ENCODE results near the gene PPFIBP1. TPM values are rescaled to one million over a fixed set of nuclear protein-coding genes. Genes with fewer than 3 reads are reported as not detected.

PPFIBP1 gene
- total RNA-seq, 4 donors from 2014 or later = 15.3 to 52.9 (median 39.8) TPM

DNA sequence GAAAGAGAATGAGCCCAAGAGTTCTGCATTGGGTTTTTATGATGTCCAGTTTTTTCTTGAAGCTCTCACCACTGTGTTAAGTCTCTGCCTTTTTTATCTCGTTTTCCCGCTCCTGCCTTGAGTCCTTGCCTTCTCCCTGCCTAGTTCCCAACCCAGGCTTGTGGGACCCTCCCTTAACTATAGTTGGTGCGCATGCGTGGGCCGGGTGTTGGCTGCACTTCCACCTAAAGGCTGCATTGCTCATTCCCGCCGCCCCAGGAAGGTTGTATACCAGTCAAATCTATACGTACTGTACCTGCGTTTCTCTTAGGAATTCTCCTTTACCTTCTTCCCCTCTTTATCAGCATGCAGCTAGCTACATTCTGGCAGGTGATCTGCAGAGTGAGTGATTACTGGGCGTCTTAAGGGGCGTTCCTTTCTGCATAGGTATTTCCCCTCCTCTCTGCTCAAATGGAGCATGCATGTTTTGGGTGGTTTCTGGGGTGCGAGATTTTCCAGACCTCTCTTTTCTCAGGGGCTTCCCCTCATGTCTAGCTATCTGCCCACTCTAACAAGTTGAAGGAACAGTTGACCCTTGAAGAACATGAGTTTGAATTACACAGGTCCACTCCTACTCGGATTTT lies 165.7 kb downstream of the PPFIBP1 start:
- no peak overlapping the region for H3K4me3 ChIP-seq
- WGBS, 2 donors (ENCODE audit: low coverage in 1 of 2) = 90 to 94% methylated on average over 13 of the region's 13 CpGs
- H3K36me3 ChIP-seq = peaks cover 0 to 60% (median 0%) of the 10 kb centered on the region in 4 donors
- in situ Hi-C loops (cut with MboI; ENCODE audit: low pct_ligation_motif_present in 1 of 4, low pct_unique_long_range_greater_than_20kb in 1 of 4, low sequenced_read_pairs in 3 of 4) = no loop called here
- TF ChIP-seq, protein P1, sequence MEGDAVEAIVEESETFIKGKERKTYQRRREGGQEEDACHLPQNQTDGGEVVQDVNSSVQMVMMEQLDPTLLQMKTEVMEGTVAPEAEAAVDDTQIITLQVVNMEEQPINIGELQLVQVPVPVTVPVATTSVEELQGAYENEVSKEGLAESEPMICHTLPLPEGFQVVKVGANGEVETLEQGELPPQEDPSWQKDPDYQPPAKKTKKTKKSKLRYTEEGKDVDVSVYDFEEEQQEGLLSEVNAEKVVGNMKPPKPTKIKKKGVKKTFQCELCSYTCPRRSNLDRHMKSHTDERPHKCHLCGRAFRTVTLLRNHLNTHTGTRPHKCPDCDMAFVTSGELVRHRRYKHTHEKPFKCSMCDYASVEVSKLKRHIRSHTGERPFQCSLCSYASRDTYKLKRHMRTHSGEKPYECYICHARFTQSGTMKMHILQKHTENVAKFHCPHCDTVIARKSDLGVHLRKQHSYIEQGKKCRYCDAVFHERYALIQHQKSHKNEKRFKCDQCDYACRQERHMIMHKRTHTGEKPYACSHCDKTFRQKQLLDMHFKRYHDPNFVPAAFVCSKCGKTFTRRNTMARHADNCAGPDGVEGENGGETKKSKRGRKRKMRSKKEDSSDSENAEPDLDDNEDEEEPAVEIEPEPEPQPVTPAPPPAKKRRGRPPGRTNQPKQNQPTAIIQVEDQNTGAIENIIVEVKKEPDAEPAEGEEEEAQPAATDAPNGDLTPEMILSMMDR (IDR thresholded peaks at IDR 0.05) = no peak
- no peak for TF ChIP-seq POLR2A (IDR thresholded peaks at IDR 0.05)
- TF ChIP-seq EP300 (IDR thresholded peaks at IDR 0.05; ENCODE audit: low read depth) = no peak
- TF ChIP-seq POLR2AphosphoS5 (IDR thresholded peaks at IDR 0.05) = no peak
- no peak for DNase-seq
- H3K9me3 ChIP-seq = no peaks in the 10 kb centered on the region
- intact Hi-C loops (cut with DNase I; ENCODE audit: low total_unique reads) = no loop called here
- peaks cover 0 to 25% (median 0%) of the 10 kb centered on the region in 4 donors for H3K4me1 ChIP-seq
- H3K27ac ChIP-seq = no peak overlapping the region
- no peaks in the 10 kb centered on the region for H3K27me3 ChIP-seq

DNA sequence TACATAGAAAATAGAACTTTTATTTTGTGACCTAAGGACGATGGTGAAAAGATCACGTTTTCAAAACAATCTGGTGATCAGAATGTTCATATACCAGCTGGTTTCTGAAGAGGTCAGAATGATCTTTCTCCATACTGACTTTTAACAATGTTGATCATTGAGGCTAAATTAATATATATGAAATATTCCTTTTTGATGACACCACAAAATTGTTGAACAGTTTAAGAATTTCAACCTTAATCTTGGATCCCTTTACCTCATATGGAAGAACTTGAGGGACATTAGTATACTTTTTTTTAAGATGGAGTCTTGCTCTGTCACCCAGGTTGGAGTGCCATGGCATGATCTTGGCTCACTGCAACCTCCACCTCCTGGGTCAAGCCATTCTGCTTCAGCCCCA lies 169.4 kb downstream of the PPFIBP1 start:
- DNase-seq = no peak
- 87 to 92% methylated on average over 2 of the region's 2 CpGs for WGBS, 2 donors (ENCODE audit: low coverage in 1 of 2)
- Histone ChIP-seq H3K4me1 (peaks cover 0 to 28% (median 4%) of the 10 kb centered on the region in 4 donors), H3K9me3 (no peaks in the 10 kb centered on the region), H3K36me3 (peaks cover 0 to 46% (median 0%) of the 10 kb centered on the region in 4 donors), H3K4me3 (no peak overlapping the region), H3K27ac (no peak overlapping the region), H3K27me3 (no peaks in the 10 kb centered on the region)
- in situ Hi-C loops (cut with MboI; ENCODE audit: low pct_ligation_motif_present in 1 of 4, low pct_unique_long_range_greater_than_20kb in 1 of 4, low sequenced_read_pairs in 3 of 4) = no loop called here
- intact Hi-C loops (cut with DNase I; ENCODE audit: low total_unique reads) = no loop called here
- TF ChIP-seq, protein P1 (IDR thresholded peaks at IDR 0.05) = no peak
- TF ChIP-seq EP300 (IDR thresholded peaks at IDR 0.05; ENCODE audit: low read depth) (no peak), POLR2AphosphoS5 (IDR thresholded peaks at IDR 0.05) (no peak), POLR2A (IDR thresholded peaks at IDR 0.05) (no peak)

DNA sequence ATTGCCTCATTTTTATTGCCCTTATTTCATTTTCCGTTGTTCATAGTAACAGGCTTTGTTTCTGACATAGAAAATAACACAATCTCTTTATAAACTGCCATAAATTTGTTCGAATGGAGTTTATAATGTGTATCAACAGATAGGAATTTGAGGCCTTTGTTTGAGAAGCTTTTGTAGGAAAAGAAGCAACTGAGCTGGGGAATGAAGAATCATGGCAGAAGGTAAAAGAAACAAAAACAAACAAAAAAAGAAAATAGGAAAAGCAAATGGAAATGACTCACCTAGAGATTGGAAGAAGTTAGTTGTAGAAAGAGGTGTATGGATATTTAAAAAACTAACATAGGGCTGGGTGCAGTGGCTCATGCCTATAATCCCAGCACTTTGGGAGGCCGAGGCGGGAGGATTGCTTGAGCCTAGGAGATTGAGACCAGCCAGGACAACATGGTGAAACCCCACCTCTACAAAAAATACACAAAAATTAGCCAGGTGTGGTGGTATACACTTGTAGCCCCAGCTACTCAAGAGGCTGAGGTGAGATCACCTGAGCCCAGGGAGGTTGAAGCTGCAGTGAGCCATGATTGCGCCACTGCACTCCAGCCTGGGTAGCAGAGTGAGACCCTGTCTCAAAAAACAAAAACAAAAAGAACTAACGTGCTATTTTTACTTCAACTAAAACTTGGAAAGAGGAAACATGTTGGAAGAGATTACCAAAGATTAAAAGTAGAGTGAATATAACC lies 171.7 kb downstream of the PPFIBP1 start:
- Histone ChIP-seq H3K27ac (peak overlapping the region; percentile 28 to 71 (median 70)), H3K4me3 (no peak overlapping the region), H3K9me3 (no peaks in the 10 kb centered on the region), H3K4me1 (peaks cover 0 to 24% (median 4%) of the 10 kb centered on the region in 4 donors), H3K36me3 (peaks cover 0 to 34% (median 0%) of the 10 kb centered on the region in 4 donors), H3K27me3 (no peaks in the 10 kb centered on the region)
- in situ Hi-C loops (cut with MboI; ENCODE audit: low pct_ligation_motif_present in 1 of 4, low pct_unique_long_range_greater_than_20kb in 1 of 4, low sequenced_read_pairs in 3 of 4) (no loop called here), intact Hi-C loops (cut with DNase I; ENCODE audit: low total_unique reads) (no loop called here)
- TF ChIP-seq, protein P1 (IDR thresholded peaks at IDR 0.05) = no peak
- TF ChIP-seq POLR2AphosphoS5 (IDR thresholded peaks at IDR 0.05) = no peak
- TF ChIP-seq EP300 (IDR thresholded peaks at IDR 0.05; ENCODE audit: low read depth) = no peak
- no peak for TF ChIP-seq POLR2A (IDR thresholded peaks at IDR 0.05)
- DNase-seq = no peak
- 57 to 61% methylated on average over 6 of the region's 6 CpGs for WGBS, 2 donors (ENCODE audit: low coverage in 1 of 2)

DNA sequence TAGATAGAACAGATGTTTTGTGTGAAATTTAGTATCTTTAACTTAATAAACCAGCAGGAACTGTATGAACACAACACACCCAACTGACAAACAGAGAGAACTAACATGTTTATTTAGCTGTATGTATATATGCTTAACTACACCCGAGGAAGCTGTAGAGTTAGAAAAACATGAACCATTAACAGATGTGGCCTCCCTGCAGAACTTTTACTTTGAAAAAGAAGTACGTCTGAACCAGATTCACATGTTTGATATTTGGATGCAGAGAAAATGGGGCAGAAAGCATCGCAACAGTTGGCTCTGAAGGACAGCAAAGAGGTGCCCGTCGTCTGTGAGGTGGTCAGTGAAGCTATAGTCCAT lies 172.3 kb downstream of the PPFIBP1 start, which contains the start of gene REP15:
TSS of gene REP15 (plus strand) at position 155 of the 360 bp plus-strand sequence. CDS start at position 271, 116 bp downstream.
- DNase-seq = no peak
- peak within 1 kb of the TSS; percentile 59 to 71 (median 70) for H3K27ac ChIP-seq
- no peaks in the 10 kb centered on the region for H3K9me3 ChIP-seq
- peaks cover 0 to 24% (median 4%) of the 10 kb centered on the region in 4 donors for H3K4me1 ChIP-seq
- H3K4me3 ChIP-seq = peak within 1 kb of the TSS in 3 of 4 donors; percentile 18 to 41 (median 21)
- TF ChIP-seq, protein P1 (IDR thresholded peaks at IDR 0.05) = no peak
- peak in 2 of 3 donors; percentile 41 to 57 for TF ChIP-seq POLR2AphosphoS5 (IDR thresholded peaks at IDR 0.05)
- peak; percentile 57 for TF ChIP-seq POLR2A (IDR thresholded peaks at IDR 0.05)
- no peak for TF ChIP-seq EP300 (IDR thresholded peaks at IDR 0.05; ENCODE audit: low read depth)
- in situ Hi-C loops (cut with MboI; ENCODE audit: low pct_ligation_motif_present in 1 of 4, low pct_unique_long_range_greater_than_20kb in 1 of 4, low sequenced_read_pairs in 3 of 4) (no loop called here), intact Hi-C loops (cut with DNase I; ENCODE audit: low total_unique reads) (no loop called here)
- no peaks in the 10 kb centered on the region for H3K27me3 ChIP-seq
- WGBS, 2 donors (ENCODE audit: low coverage in 1 of 2) = 29 to 49% methylated on average over 2 to 5 of the region's 5 CpGs
- H3K36me3 ChIP-seq = peaks cover 0 to 28% (median 0%) of the 10 kb centered on the region in 4 donors
